ENCODE results near the gene RGS12.

GRCh38 chr4:3313556-3314228 is 20.9 kb downstream of the RGS12 start:
- TF ChIP-seq CTCF (IDR thresholded peaks at IDR 0.05) (no peak), ZFX (IDR thresholded peaks at IDR 0.05; ENCODE audit: borderline replicate concordance) (no peak)
